Stimulated activated CD8-positive, alpha-beta memory T cell treated with anti-CD3 and anti-CD28 coated beads, Interleukin-15, amount 100 ng/mL, for 48 hours (primary cell): ENCODE data around the gene UBE4B.

ENCODE experiments used
- DNase-seq, 2 donors: peaks; one replicate each; pipeline ENCODE4 v3.0.0-alpha.2; 2020; ENCODE audit warnings: low read depth in 2 of 2

Gene UBE4B

DNA sequence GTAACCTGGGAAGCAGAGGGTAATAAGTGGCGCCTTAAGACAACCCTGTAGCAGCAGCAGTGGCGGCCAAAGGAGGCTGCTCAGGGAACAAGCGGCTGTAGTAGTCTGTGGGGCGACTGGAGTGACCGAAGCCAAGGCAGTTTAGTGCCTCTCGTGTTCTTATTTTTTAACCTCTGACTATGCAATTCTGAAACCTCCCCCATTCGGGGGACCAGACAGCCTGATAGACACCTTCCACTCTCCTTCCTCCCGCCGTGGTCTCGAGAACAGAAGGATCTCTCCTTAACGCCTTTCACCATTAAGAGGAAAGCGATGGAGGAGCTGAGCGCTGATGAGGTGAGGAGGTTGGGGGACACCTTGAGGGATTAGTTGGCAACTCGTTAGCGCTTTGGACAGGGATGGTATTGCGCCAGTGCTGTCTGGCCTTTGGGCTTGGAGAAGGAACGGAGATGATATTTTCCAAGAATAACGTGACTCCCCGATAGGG, 644 bp downstream of the UBE4B start:
- peak; percentile 1 to 4 for DNase-seq

DNA sequence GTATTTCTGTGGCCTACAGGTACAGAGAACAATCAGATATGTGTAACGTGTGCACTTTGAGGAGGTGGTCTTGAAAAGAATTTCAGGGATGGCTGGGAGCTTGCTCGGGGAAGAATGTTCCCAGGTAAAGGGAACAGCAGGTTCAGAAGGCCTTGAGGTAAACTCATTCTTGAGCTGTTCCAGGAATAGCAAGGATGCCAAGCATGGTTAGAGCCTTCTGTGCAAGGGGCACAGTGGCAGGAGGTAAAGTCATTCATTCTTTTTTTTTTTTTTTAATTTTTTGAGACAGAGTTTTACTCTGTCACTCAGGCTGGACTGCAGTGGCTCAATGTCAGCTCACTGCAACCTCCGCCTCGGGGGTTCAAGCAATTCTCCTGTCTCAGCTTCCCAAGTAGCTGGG, 10.0 kb downstream of the UBE4B start:
- DNase-seq, result no peak

DNA sequence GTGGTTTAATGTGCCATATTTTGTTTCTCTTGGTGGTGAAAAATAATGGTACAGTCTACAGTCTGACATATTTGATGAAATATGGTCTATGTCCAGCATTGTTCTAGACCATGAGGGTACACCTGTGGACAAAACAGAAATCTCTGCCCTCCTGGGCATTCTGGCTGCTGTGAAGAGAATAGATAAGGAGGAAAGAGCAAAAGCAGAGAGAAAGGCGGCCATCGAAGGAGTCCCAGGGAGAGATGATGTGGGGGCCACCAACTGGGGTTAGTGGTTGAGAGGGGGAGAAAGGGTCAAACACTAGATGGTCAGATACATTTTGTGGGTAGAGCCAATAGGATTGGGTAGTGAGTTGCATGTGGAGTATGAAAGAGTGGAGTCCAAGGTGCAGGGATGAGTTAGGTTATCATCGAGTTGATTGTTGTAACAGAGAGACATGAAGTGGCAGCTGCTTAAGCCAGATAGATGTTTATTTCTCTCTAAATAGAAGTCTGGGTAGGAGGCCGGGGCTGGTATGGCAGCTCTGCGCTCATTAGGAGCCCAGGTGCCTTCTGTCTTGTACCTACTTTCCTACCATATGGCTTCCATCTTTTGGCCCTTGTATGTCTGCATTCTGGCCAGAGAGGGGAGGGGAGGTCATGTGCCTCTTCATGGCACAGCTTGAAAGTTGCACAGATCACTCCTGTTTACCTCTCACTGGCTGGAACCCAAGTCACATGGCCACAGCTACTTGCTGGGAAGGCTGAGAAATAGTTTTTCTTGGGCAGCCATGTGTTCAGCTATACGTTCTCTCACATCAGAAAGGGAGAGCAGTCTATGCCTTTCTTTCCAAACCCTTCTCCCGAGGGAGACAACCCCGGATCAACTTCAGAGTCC, 13.0 kb downstream of the UBE4B start:
- DNase-seq, result no peak

DNA sequence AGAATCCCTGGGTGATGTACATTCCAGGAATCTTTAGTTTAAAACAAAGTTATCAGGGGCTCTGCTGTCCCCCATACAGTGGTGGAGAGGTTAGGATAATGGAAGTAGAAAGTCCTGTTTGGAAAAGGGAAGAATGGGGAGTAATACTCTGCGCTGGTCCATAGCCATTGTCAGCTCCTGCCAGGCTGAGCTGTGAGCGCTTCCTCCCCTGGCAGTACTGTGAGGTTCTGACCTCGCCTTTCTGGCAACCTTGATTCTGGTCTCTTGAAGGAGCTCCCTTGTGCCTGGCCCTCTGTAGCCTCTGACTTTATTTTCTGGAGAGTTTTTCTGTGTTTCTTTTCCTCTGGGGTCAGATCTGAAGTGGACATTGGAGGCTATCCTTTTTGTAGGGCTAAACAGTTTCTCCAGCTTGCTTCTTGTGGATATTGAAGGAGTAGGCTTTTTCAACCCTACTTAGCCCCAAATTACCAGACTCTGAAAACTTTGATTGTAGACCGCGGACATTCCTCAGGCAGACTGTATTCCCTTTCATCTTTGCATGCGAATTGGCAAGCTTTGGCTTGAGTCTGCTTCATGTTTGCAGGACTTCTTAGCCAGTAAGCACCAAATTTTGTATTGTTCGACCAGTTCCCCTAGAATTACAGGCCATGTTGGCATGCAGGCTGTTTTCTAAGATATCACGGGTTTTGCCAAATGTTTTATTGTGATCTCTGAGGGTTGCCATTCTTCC, 13.8 kb downstream of the UBE4B start:
- DNase-seq, result no peak

DNA sequence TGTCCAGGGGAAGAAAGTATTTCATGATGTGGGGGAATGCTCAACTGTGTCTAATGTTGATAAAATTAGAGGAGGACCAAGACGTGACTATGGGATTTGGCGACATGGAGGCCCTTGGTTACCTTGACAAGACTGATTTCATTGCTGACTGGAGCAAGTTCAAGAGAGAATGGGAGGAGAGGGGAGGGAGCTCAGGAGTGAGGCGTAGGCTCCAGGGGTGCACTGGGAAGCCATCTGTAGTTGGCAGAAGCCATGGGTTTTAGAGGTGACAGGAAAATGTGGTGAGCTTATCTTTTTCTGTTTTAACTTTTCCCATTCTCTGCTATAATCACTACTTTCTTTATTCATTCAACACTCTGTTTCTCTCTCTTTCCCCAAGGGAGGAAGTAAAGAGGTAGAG, 15.8 kb downstream of the UBE4B start:
- DNase-seq, result no peak

DNA sequence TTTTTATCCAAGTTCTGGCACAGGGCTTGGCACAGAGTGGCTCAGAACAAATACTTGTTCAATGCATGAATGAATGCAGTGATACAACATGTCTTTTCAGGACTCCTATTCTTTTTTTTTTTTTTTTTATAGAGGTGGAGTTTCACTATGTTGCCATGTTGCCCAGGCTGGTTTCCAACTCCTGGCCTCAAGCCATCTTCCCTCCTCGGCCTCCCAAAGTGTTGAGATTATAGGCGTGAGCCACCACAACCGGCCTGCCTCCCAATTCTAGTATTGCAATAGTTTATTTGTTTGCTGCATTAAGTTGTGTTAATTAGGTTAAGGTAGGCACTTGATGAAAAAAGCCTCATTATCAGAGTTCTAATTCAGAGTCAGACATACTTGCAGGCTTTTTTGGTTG, 17.9 kb downstream of the UBE4B start:
- DNase-seq, result no peak

DNA sequence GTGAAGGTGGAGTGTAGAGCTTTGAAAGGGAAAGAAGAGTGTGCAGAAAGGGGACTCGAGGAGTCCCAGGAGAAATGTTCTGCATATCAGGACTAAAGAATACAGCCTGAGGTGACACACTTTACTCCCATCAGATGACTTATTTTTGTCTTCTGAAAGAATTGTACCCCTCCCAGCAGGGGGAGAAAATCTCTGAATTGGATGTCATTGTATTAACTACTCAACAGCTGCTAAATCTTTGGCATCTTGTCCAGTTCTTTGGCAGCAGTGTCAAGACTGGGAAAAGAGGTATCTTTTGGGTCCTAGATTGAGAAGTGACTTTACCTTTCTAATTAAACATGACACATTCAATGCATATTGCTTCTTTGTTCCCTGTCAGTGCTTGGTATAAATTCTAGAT, 18.9 kb downstream of the UBE4B start:
- DNase-seq, result no peak

DNA sequence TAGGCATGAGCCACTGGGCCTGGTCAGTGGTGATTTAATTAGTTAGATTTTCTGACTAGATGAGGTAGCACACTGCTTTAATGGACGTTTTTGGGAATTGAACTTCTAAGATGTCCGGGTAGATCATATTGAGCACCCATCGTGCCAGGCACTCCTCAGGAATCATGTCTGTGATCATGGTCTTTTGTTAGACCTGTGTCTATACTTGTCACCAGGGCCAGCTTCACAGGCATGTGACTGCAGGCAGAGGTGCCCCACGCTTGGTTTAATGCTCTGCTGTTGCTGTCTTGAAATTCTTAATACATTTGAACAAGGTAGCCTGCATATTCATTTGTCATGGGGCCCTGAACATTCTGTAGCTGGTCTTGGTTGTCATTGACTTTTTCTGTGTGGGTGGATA, 19.6 kb downstream of the UBE4B start:
- no peak for DNase-seq

DNA sequence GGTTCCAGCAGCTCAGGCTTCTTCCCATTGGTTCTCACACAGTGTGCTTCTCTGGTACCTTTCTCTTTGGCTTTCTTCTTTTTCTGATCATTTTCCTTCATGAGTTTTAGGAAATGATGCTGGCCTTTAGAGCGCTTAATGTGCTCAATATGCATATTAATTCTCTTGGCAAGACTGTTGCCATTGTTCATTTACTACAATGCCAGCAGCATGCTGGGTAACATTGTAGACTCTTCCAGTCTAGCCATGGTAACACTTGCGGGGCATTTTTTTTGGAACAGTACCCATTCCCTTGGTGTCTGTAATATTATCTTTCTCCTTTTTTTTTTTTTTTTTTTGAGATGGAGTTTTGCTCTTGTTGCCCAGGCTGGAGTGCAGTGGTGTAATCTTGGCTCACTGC, 21.7 kb downstream of the UBE4B start:
- no peak for DNase-seq

DNA sequence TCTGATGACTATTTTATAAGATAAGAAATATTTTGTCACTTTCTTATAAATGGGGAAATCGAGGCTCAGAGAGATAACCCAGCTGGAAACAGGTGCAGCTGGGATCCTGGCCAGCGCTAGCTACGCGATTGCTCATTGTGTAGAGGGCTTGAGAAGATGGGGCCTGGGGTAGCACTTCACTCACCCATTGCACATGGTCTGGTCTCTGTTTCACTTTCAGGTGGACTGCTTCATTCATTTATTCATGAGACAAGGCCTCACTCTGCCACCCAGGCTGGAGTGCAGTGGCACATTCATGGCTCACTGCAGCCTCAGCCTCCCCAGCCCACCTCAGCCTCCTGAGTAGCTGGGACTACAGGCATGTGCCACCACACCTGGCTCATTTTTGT, 23.8 kb downstream of the UBE4B start:
- DNase-seq, result no peak

DNA sequence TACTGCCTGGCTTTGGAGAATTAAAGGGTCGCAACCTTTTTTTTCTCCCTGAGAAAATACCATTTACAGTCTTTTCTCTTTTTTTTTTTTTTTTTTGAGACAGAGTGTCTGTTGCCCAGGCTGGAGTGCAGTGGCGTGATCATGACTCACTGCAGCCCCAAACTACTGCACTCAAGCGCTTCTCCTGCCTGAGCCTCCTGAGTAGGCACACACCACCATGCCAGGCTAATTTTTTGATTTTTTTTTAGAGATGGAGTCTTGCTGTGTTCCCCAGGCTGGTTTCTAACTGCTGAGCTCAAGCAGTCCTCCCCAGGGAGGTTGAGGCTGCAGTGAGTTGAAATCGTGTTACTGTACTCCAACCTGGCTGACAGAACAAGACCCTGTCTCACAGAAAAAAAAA, 24.6 kb downstream of the UBE4B start:
- no peak for DNase-seq

DNA sequence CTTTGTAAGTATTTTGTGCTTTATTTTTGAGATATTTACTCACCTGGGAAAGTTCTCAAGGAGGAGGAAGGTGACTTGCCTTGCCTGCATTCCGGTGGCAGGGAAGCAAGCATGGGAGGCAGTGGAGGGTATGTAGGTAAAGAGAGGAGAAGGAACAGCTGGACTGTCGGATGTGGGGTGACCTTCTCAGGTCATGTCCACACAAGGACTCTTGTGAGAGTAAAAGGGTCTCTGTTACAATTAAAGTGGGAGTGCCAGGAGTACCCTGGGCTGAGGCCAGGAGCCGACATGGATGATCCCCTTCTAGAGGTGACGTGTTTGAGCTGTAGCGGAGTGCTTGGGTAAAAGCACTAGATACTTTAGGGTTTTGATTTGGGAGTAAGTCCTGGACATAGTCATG, 25.0 kb downstream of the UBE4B start:
- no peak for DNase-seq

DNA sequence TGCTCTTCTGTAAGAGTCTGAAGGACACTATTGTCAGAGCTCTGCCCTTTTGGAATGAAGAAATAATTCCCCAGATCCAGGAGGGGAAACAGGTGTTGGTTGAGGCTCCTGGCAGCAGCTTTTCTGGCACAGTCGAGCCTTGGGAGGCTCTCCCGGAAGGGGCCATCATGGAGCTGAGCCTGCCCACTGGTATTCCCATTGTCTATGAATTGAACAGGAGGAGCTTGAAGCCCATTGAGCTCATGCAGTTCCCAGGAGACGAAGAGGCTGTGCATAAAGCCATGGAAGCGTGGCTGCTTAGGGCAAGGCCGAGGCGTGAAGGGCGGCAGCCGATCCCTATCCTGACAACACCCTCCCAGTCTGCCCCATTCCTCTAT, 26.6 kb downstream of the UBE4B start:
- DNase-seq, result no peak

DNA sequence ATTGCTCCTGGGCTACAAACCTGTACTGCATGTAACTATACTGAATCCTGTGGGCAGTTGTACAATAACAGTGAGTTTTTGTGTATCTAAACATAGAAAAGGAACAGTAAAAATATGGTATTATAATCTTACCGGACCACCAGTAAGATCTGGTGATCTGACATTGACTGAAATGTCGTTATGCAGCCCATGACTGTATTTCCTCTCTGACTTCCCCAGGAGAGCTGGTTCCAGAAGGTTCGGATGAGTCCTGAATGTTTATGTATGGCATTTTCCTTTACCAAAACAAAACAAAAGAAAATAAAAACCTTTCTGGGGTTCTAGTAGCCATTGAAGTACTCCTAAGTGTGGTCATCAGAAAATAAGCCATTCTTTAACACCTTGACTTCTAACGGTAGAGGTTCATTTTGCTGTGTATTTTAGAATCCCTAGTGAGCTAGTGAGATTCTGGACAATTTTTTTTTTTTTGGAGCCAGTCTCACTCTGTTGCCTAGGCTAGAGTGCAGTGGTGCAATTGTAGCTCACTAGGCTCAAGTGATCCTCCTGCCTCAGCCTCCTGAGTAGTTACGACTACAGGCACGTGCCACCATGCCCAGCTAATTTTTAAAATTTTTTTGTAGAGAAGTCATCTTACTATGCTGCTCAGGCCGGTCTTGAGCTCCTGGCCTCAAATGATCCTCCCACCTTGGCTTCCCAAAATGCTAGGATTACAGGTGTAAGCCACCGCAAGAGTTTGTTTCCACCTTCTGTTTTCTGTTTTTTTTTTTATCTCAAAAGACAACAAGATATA, 27.7 kb downstream of the UBE4B start:
- DNase-seq, result no peak

DNA sequence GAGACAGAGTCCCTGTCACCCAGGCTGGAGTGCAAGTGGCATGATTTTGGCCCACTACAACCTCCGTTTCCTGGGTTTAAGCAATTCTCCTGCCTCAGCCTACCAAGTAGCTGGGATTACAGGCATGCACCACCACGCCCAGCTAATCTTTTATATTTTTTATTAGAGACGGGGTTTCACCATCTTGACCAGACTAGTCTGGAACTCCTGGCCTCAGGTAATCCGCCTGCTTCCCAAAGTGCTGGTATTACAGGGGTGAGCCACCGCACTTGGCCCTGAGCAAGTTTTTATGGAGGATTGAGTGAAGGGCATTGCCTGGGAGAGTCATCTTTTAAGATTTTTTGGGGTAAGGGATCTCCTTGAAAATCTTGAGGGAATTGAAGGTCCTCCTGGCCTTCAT, 28.5 kb downstream of the UBE4B start:
- no peak for DNase-seq

DNA sequence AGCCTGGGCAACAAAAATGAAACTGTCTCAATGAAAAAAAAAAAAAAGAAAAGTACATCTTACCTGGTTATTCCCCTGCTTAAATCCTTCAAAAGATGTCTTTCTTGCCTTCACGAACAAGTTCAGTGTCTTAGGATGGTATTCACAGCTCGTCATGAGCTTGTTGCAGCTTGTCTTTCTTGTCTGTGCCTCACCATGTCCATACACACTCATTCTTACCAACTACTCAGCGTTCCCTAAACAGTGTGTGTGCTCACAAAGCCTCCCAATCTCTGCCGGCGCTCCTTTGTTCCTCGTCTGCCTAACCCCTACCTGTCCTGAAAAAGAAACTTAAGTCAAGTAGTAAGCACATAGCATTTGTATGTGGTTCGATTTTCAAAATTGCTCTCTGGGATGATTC, 31.1 kb downstream of the UBE4B start:
- no peak for DNase-seq

DNA sequence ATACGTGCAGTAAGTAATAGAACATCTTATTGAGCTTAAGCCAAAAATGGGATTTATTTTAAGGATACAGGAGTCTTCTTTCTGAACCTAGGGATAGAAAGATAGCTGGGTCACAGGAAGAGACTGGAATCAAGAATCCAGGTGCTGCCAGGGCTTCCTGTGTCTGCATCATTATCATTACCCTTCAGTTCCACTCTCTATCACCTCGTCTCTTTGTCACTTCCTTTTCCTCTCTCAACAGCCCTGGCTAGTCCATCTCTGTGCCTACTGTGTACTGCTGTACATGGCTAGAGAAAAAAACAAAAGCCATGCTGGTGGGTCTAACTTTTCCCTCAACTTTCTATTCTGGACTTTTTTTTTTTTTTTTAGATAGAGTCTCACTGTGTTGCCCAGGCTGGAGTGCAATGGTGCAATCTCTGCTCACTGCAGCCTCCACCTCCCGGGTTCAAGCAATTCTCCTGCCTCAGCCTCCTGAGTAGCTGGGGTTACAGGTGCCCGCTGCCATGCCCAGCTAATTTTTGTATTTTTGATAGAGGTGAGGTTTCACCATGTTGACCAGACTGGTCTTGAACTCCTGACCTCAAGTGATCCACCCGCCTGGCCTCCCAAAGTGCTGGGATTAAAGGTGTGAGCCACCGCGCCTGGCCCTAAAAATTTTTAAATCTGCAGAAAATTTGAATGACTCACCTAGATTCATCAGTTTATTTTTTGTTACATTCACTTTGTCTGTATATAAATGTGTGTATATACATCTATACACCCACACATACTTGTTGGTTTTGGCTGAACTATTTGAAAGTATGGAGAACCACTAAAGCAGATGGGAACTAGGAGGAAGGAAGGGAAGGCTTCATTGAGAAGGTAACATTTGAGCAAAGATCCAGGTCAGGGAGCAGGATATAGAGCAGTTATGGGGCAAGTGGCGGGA, 31.9 kb downstream of the UBE4B start:
- no peak for DNase-seq

DNA sequence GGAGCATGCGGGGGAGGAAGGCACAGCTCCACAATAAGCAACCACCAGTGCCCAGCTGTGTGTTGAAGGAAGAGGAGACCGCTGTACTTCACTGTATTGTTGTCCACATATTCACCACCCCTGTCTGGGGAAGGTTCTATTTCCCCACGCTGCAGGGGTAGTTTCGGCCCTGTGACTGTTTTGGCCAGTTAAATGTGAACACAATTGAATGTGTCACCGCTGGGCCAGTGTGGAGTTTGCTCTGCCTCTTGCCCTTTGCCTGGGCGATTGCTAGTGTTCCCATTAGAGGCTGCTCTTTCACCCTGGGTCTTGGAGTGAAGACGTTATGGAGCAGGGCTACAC, 32.6 kb downstream of the UBE4B start:
- no peak for DNase-seq

DNA sequence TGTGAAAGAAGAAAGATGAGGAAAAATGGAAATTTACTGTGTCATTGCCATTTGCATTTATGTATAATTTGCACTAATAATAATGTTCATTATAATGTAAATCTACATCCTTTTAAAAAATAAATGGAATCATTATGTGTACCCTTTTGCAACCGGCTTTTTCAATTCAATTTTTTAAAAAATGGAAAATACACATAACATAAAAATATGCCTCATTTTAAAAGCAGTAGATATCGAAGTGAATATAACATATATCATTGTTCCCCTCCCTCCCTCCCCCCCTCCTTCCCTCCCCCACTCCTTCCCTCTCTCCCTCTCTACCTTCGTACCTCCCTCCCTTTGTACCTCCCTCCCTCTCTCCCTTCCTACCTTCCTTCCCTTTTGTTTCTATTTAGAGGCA, 33.0 kb downstream of the UBE4B start:
- DNase-seq, result no peak

DNA sequence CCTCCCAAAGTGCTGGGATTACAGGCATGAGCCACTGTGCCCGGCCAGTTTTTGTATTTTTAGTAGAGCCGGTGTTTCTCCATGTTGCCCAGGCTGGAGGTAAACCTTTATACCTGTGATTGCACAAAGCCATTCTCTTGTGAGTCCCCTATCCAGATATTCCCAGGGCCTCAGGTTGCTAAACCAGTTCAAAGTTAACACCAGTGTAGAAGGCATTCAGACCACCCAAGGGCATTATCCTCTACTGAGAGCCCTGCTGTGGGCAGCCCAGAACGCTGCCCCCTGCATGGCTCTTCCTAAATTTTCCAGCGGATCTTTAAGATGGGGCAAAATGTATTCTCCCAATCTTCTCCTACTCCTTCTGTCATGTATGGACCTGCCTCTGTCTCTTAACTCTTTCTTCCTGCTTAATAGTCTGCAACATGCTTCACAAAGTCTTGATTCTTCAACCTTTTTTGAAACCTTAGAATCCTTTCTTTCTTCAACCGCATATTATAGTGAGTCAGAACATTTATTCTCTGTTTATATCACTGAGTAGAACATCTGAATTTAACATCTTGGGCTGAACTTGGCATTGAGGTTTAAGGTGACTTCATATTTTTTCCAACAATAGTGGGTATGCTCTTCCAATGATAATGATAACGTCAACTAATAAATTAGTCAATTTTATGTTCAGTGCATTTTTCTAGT, 36.0 kb downstream of the UBE4B start:
- no peak for DNase-seq

DNA sequence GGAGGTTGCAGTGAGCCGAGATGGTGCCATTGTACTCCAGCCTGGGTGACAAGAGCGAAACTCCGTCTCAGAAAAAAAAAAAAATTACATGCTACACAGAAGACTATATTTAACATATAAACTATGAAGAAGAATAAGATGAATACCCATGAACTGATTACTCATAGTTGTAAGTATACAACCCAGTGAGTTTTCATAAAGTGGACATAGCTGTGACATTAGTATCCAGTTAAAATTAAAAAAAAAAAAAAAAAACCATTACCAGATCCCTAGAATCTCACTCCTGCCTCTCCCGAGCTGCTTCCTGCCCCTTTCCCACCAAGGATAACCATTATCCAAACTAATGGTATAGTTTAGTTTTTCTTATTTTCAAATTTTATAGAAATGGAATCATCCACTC, 37.4 kb downstream of the UBE4B start:
- no peak for DNase-seq
